HG03521 (cell line): ENCODE data around the gene SERTAD1.

ENCODE experiments used
- ATAC-seq: cut with Tn5 transposase; IDR thresholded peaks from one replicate; pipeline ENCODE4 v1.9.1; 2021; ENCODE audit warnings: mild to moderate bottlenecking, moderate library complexity; ENCODE audit not compliant: unreplicated experiment

The SERTAD1 gene

DNA sequence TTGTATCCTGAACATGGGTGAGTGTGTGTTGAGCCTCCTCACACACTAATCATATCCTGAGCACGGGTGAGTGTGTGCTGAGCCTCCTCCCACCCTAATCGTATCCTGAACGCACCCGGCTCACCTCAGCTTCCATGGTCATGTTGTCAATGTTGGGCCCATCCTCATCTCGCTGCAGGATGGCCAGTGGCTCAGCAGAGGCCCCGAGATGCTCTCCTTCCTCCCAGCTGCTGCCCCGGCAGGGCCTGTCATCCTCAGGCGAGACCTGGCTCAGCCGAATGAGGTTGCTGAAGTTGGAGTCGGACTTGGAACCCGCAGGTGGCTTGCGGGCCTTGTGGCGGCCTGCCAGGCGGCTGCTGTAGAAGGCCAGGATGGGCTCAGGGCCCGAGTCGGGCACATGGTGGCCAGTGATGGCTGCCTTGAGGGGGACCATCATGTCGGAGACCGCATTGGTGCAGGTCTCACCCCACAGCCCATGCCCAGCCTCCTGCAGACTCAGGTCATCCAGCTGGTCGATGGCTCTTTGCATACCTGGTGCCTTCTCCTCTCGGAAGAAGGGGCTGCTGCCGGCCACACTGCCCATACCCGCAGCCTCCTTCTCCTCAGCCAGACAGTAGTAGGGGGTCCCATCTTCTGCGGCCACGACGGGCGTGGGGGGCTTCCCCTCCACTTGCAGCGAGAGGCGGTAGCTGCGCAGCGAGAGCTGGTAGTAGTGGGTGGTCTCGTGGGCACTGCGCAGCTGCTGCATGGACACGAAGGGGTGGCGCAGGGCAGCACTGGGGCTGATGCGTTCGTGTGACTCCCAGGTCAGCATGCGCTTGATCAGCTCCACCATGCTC lies 45.4 kb downstream of the SERTAD1 start:
- ATAC-seq: no peak

DNA sequence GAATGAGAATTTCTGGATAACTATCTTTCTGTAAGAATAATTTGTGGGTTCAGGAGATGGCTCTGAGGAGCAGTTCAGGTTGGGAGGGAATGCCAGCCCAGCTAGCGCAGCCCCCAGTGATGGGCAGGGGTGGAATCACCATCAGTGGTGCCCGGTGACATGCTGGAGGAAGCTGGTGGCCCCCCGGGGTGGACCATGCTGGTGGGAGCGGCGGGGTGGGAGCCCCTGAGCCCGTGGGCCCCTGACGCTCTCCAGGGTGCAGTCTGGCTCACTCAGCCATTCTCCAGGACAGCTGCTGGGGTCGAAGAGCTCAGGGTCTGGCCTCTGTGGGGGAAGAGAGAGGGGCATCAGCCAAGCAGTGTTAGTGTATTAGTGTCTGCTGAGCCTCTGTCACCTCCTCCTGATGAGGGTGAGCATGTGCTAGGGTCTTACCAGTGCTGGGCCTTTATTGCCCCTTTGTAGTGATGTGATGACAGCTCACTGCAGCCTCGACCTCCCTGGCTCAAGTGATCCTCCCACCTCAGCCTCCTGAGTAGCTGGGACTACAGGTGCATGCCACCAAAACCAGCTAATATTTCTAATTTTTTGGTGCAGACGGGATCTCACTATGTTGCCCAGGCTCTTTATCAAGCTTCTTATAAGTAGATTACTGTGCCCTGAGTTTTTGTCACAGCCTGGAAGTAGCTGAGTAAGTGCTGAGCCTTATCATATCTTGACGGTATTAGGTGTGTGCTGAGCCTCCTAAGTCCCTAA lies 46.2 kb downstream of the SERTAD1 start:
- ATAC-seq: no peak

- ATAC-seq: no peak
These were observed 47.3 kb downstream of the SERTAD1 start for GRCh38 chr19:40378509-40378908.

- no peak for ATAC-seq
These were observed 47.9 kb downstream of the SERTAD1 start for GRCh38 chr19:40377876-40378385.

- no peak for ATAC-seq
These were observed 49.4 kb downstream of the SERTAD1 start for GRCh38 chr19:40376286-40376862.

DNA sequence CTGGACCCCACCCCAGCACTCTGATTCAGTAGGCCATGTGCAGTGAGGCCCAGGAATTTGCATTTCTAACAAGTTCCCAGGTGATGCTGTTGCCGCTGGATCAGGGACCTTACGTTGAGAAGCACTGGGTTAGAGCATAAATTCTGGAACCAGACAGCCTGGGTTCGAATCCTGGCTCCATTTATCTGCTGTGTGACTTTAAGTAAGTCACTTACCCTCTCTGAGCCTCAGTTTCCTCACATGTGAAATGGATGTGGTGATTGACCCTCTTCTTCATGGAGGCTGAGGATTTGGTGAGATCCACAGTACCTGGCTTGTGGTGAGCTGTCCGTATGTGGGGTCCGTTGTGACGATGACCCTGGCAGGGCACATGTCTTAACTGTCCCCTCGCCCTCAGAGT lies 51.7 kb downstream of the SERTAD1 start:
- ATAC-seq: no peak

- no peak for ATAC-seq
These were observed 54.0 kb downstream of the SERTAD1 start for GRCh38 chr19:40371802-40372122.
